Measurements from ENCODE around the gene MEGF6. TPM values are rescaled to one million over a fixed set of nuclear protein-coding genes. Genes with fewer than 3 reads are reported as not detected.

MEGF6 gene
- total and polyA plus RNA-seq, 2 donors (not counting 3 experiments of a cell fraction or from before 2014, with no cell fraction given), result 22.5 to 63.7 TPM

DNA sequence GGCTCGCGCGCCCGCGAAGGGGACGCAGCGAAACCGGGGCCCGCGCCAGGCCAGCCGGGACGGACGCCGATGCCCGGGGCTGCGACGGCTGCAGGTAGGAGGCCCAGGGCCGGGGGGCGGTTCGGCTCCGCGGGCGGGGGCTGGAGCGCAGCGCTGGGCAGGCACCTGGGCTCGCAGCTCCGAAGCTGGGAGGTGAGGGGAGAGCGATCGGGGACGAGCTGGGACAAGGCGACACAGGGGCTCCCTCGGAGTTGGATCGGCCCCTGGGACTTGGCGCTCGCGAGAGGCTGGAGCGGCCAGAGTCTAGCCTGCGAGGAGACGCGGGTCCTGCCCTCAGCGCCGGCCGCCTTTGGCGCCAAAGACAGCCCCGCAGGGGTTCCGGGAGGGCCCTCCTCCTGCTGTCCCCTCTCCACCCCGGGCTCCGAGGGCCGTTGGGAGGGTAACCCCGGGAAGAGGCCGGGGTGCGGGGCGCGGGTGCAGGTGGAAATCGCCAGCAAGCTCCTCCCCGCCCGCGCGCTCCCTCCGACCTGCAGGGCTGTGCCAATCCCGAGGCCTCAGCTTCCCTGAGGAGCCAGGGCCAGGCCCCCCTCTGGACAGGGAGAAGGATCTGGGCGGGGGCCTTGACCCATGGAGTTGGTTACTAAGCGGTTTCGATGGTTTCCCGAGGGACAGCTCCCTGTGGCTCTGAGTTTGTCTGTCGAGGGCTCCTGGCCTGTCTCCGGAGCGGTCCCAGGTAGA, 41.4 kb upstream of the MEGF6 start:
- POLR2A ChIA-PET, result no interaction called here
- BruUV-seq (replicated peaks), result no TSS peak

GRCh38 chr1:3651930-3652547, 40.7 kb upstream of the MEGF6 start, which contains the start of gene TP73:
Gene TP73 (plus strand): TSS chr1:3652516. CDS start chr1:3682366, 29,850 bp downstream.
- TF ChIP-seq POLR2A (IDR thresholded peaks at IDR 0.05; ENCODE audit: low read depth, low read length) (no peak), EZH2 (IDR thresholded peaks at IDR 0.05; ENCODE audit: borderline replicate concordance, low read depth, low read length, severe bottlenecking) (no peak), POLR2AphosphoS5 (IDR thresholded peaks at IDR 0.05; ENCODE audit: insufficient read depth, low read depth, low read length) (no peak), FOS (IDR thresholded peaks at IDR 0.05; ENCODE audit: borderline replicate concordance, insufficient read depth, low read length) (no peak), GATA2 (IDR thresholded peaks at IDR 0.05; ENCODE audit: insufficient read depth, insufficient read length, low read depth, low read length) (no peak), JUN (IDR thresholded peaks at IDR 0.05; ENCODE audit: borderline replicate concordance, insufficient read depth, insufficient read length, low read depth) (no peak), MAX (IDR thresholded peaks at IDR 0.05; ENCODE audit: insufficient read depth, insufficient read length) (no peak), MYC (IDR thresholded peaks at IDR 0.05; ENCODE audit: low read depth, low read length) (no peak)
- TF ChIP-seq, protein P1, sequence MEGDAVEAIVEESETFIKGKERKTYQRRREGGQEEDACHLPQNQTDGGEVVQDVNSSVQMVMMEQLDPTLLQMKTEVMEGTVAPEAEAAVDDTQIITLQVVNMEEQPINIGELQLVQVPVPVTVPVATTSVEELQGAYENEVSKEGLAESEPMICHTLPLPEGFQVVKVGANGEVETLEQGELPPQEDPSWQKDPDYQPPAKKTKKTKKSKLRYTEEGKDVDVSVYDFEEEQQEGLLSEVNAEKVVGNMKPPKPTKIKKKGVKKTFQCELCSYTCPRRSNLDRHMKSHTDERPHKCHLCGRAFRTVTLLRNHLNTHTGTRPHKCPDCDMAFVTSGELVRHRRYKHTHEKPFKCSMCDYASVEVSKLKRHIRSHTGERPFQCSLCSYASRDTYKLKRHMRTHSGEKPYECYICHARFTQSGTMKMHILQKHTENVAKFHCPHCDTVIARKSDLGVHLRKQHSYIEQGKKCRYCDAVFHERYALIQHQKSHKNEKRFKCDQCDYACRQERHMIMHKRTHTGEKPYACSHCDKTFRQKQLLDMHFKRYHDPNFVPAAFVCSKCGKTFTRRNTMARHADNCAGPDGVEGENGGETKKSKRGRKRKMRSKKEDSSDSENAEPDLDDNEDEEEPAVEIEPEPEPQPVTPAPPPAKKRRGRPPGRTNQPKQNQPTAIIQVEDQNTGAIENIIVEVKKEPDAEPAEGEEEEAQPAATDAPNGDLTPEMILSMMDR (IDR thresholded peaks at IDR 0.05; ENCODE audit: extremely low read depth in 1 of 2, insufficient read depth in 1 of 2, low read depth in 1 of 2, low read length in 2 of 2), result no peak
- H2AFZ ChIP-seq (ENCODE audit: low read depth, low read length), result no peak within 1 kb of the TSS

More for the DNA sequence above, 41.4 kb upstream of the MEGF6 start:
- no peak for DNase-seq (ENCODE audit: low read depth, low spot score)
- no peak overlapping the region for H3K27ac ChIP-seq (ENCODE audit: insufficient read depth, low read depth, low read length)
- CTCF ChIA-PET, result interaction anchor here (1.0 kb wide), 1 partner anchor 200 kb away, joined by 3 read pairs; no protein-coding TSS in a partner anchor
- no peaks in the 10 kb centered on the region for H4K20me1 ChIP-seq (replicated peaks; ENCODE audit: control insufficient read depth, extremely low read depth, insufficient read depth, low read length)
- H3K9me1 ChIP-seq (replicated peaks; ENCODE audit: control insufficient read depth, extremely low read depth, insufficient read depth, low read length), result no peaks in the 10 kb centered on the region
- FAIRE-seq, result no peak
- no peak overlapping the region for H3K4me3 ChIP-seq (replicated peaks in 1 of 3; ENCODE audit: insufficient read depth in 1 of 3, low read depth in 1 of 3, low read length in 3 of 3)
- H3K4me1 ChIP-seq (ENCODE audit: control insufficient read depth, extremely low read depth, insufficient read depth, low read length), result peaks cover 8% of the 10 kb centered on the region
- peaks cover 4% of the 10 kb centered on the region for H3K79me2 ChIP-seq (ENCODE audit: control insufficient read depth, insufficient read depth, low read length)
- H3K36me3 ChIP-seq (ENCODE audit: control insufficient read depth in 2 of 2, extremely low read depth in 1 of 2, insufficient read depth in 2 of 2, low read length in 2 of 2), result no peaks in the 10 kb centered on the region
- H3K9ac ChIP-seq (replicated peaks; ENCODE audit: extremely low read depth, insufficient read depth, low read length), result no peak overlapping the region
- no peak for TF ChIP-seq JUN (IDR thresholded peaks at IDR 0.05; ENCODE audit: borderline replicate concordance, insufficient read depth, insufficient read length, low read depth)
- peak; percentile 47 for TF ChIP-seq EZH2 (IDR thresholded peaks at IDR 0.05; ENCODE audit: borderline replicate concordance, low read depth, low read length, severe bottlenecking)
- no peak overlapping the region for H2AFZ ChIP-seq (ENCODE audit: low read depth, low read length)
- no peaks in the 10 kb centered on the region for H3K9me3 ChIP-seq (replicated peaks; ENCODE audit: control insufficient read depth, insufficient read depth, low read length)
- dilution Hi-C loops (cut with MboI; ENCODE audit: extremely low pct_ligation_motif_present, low sequenced_read_pairs) (no loop called here), intact Hi-C loops (cut with micrococcal nuclease) (no loop called here)
- H3K27me3 ChIP-seq (ENCODE audit: control insufficient read depth in 2 of 2, insufficient read depth in 2 of 2, low read length in 2 of 2), result peaks cover 27 to 51% of the 10 kb centered on the region in 2 experiments
- no peak overlapping the region for H3K4me2 ChIP-seq (ENCODE audit: insufficient read depth, low read length)

More at GRCh38 chr1:3651930-3652547, 40.7 kb upstream of the MEGF6 start, which contains the start of gene TP73:
- BruUV-seq (replicated peaks), result no TSS peak
- Histone ChIP-seq H3K4me2 (ENCODE audit: insufficient read depth, low read length) (no peak within 1 kb of the TSS), H3K27me3 (ENCODE audit: control insufficient read depth in 2 of 2, insufficient read depth in 2 of 2, low read length in 2 of 2) (peaks cover 27 to 51% of the 10 kb centered on the region in 2 experiments), H3K9me1 (replicated peaks; ENCODE audit: control insufficient read depth, extremely low read depth, insufficient read depth, low read length) (no peaks in the 10 kb centered on the region), H3K9me3 (replicated peaks; ENCODE audit: control insufficient read depth, insufficient read depth, low read length) (no peaks in the 10 kb centered on the region), H3K36me3 (ENCODE audit: control insufficient read depth in 2 of 2, extremely low read depth in 1 of 2, insufficient read depth in 2 of 2, low read length in 2 of 2) (peaks cover 0 to 3% of the 10 kb centered on the region in 2 experiments), H3K4me1 (ENCODE audit: control insufficient read depth, extremely low read depth, insufficient read depth, low read length) (peaks cover 8% of the 10 kb centered on the region), H4K20me1 (replicated peaks; ENCODE audit: control insufficient read depth, extremely low read depth, insufficient read depth, low read length) (no peaks in the 10 kb centered on the region), H3K4me3 (replicated peaks in 1 of 3; ENCODE audit: insufficient read depth in 1 of 3, low read depth in 1 of 3, low read length in 3 of 3) (no peak within 1 kb of the TSS), H3K79me2 (ENCODE audit: control insufficient read depth, insufficient read depth, low read length) (peaks cover 4% of the 10 kb centered on the region), H3K27ac (ENCODE audit: insufficient read depth, low read depth, low read length) (no peak within 1 kb of the TSS), H3K9ac (replicated peaks; ENCODE audit: extremely low read depth, insufficient read depth, low read length) (no peak within 1 kb of the TSS)
- intact Hi-C loops (cut with micrococcal nuclease), result loop anchor here (2.0 kb wide), 1 partner anchor 63 kb away; no protein-coding TSS in a partner anchor
- FAIRE-seq, result no peak
- ChIA-PET CTCF (no interaction called here), POLR2A (no interaction called here)
- dilution Hi-C loops (cut with MboI; ENCODE audit: extremely low pct_ligation_motif_present, low sequenced_read_pairs), result no loop called here
- no peak for DNase-seq (ENCODE audit: low read depth, low spot score)

Data from endothelial cell of umbilical vein (primary cell).